IMR-90 (cell line): ENCODE measurements around the gene CNDP1.

Source experiments
- CEBPB ChIP-seq: IDR thresholded peaks from 2 replicates; pipeline ENCODE4 v1.6.1; 2012; ENCODE audit warnings: low read depth, low read length, improper control_type of control experiment
- CTCF ChIP-seq: conservative IDR thresholded peaks from 2 replicates; pipeline ENCODE4 v1.5.1; 2012; ENCODE audit warnings: mild to moderate bottlenecking, low read depth, low read length, improper control_type of control experiment
- FOS ChIP-seq: fragments of 150-350 bp; IDR thresholded peaks from 2 replicates; pipeline ENCODE4 v1.6.1; 2016; ENCODE audit warnings: low read depth, low read length
- MAFK ChIP-seq: IDR thresholded peaks from 2 replicates; pipeline ENCODE4 v1.6.1; 2012; ENCODE audit warnings: low read depth, low read length, improper control_type of control experiment
- MXI1 ChIP-seq: IDR thresholded peaks from 2 replicates; pipeline ENCODE4 v1.6.1; 2012; ENCODE audit warnings: low read depth, mild to moderate bottlenecking, low read length, moderate library complexity, borderline replicate concordance
- POLR2A ChIP-seq: IDR thresholded peaks from 2 replicates; pipeline ENCODE4 v1.6.1; 2012; ENCODE audit warnings: mild to moderate bottlenecking, low read depth, low read length
- RAD21 ChIP-seq: IDR thresholded peaks from 2 replicates; pipeline ENCODE4 v1.6.1; 2012; ENCODE audit warnings: low read length, improper control_type of control experiment
- RCOR1 ChIP-seq: IDR thresholded peaks from 2 replicates; pipeline ENCODE4 v1.6.1; 2012; ENCODE audit warnings: mild to moderate bottlenecking, low read length, improper control_type of control experiment; ENCODE audit not compliant: insufficient replicate concordance
- RFX5 ChIP-seq: IDR thresholded peaks from 2 replicates; pipeline ENCODE4 v1.8.0; 2012; ENCODE audit warnings: low read depth, mild to moderate bottlenecking, low read length, moderate library complexity
- SMC3 ChIP-seq: fragments of 150-350 bp; IDR thresholded peaks from 2 replicates; pipeline ENCODE4 v1.6.1; 2016; ENCODE audit warnings: low read depth, mild to moderate bottlenecking, antibody characterized with exemption, low read length, moderate library complexity
- USF2 ChIP-seq: fragments of 150-350 bp; IDR thresholded peaks from 2 replicates; pipeline ENCODE4 v1.6.1; 2017; ENCODE audit warnings: mild to moderate bottlenecking, antibody characterized with exemption, low read length, low read depth

DNA sequence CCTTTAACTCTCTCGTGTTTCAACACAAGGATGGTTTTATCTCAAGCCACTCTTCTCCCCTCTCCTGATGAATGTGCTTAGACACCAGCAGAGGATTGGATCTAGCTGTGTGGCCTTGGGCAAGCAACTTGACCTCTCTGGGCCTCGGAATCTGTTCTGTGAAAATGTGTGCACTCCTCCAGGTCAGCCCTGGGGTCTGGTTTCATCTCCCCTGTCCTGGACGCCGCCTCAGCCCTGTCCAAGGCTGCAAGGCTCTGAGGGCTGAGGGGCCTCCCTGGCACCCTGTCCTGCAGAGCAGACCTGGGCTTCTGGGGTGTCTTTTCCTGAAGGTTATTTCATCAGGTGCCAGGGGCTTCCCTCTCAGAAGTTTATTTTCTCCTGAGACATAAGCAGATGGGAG, 28.5 kb downstream of the CNDP1 start:
- TF ChIP-seq POLR2A (no peak), CTCF (no peak), CEBPB (no peak), MXI1 (no peak), MAFK (no peak), FOS (no peak), RAD21 (no peak), RCOR1 (no peak), SMC3 (no peak), USF2 (no peak), RFX5 (no peak)
